B cell (primary cell): ENCODE data around the gene TSBP1. TPM values are rescaled to one million over a fixed set of nuclear protein-coding genes. Genes with fewer than 3 reads are reported as not detected.

Source experiments
- ATAC-seq: fragments of 200-7000 bp; cut with Tn5 transposase; one replicate; pipeline ENCODE4 v1.10.0; 2021; ENCODE audit warnings: low read depth, mild to moderate bottlenecking, moderate number of reproducible peaks, moderate library complexity
- CTCF ChIA-PET: fragments of 350-600 bp; sonication (Branson Sonifier 250); formaldehyde crosslinking; loops from one replicate; lab custom pipeline; 2021; ENCODE audit warnings: antibody characterized with exemption, inconsistent platforms; lab: Charles Lee
- POLR2A ChIA-PET: fragments of 350-600 bp; sonication (Branson Sonifier 250); formaldehyde crosslinking; loops from one replicate; lab custom pipeline; 2021; ENCODE audit warnings: antibody characterized with exemption; lab: Charles Lee
- DNase-seq: peaks from one replicate; pipeline ENCODE4 v3.0.0; 2013
- H2AFZ ChIP-seq: 2 replicates; pipeline ENCODE4 v1.6.1; 2012; ENCODE audit warnings: mild to moderate bottlenecking, low read depth, low read length; ENCODE audit not compliant: insufficient read depth, poor library complexity, severe bottlenecking
- H3K27ac ChIP-seq, 2 donors: 1 replicate in 1 of 2; 2 replicates in 1 of 2; pipeline ENCODE4 v1.5.1; 2012 to 2013; ENCODE audit warnings: low read length in 2 of 2, mild to moderate bottlenecking in 2 of 2, moderate library complexity in 1 of 2
- H3K27me3 ChIP-seq, 4 experiments: fragments of 200-600 bp in 1 of 4; sonication (generic) in 1 of 4; replicated peaks in 1 of 4; 1 replicate in 2 of 4; 2 replicates in 2 of 4; pipeline versions ENCODE4 v1.6.1 to v1.7.0; 2013 to 2016; ENCODE audit warnings: low read length in 3 of 4, mild to moderate bottlenecking in 2 of 4, mixed read lengths in 1 of 4, moderate library complexity in 1 of 4; ENCODE audit not compliant: insufficient read depth in 4 of 4, control insufficient read depth in 3 of 4; ENCODE audit errors: control extremely low read depth in 1 of 4
- H3K36me3 ChIP-seq, 2 experiments: replicated peaks in 1 of 2; 1 replicate in 1 of 2; 2 replicates in 1 of 2; pipeline versions ENCODE4 v1.6.1 to v1.7.1; 2013; ENCODE audit warnings: low read length in 1 of 2; ENCODE audit not compliant: insufficient read depth in 2 of 2, control insufficient read depth in 1 of 2; ENCODE audit errors: control extremely low read depth in 1 of 2, extremely low read depth in 1 of 2
- H3K4me1 ChIP-seq, 2 donors: fragments of 200-600 bp in 1 of 2; sonication (generic) in 1 of 2; 1 replicate in 1 of 2; 2 replicates in 1 of 2; pipeline versions ENCODE4 v1.5.1 to v1.6.1; 2013 to 2017; ENCODE audit warnings: low read length in 2 of 2; ENCODE audit not compliant: control insufficient read depth in 2 of 2, insufficient read depth in 2 of 2
- H3K4me2 ChIP-seq: replicated peaks from 2 replicates; pipeline ENCODE3; 2012; ENCODE audit warnings: mild to moderate bottlenecking, low read depth, low read length; ENCODE audit not compliant: poor library complexity, severe bottlenecking
- H3K4me3 ChIP-seq, 5 experiments: fragments of 200-600 bp in 1 of 5; sonication (generic) in 1 of 5; 1 replicate in 3 of 5; 2 replicates in 2 of 5; pipeline versions ENCODE4 v1.5.1 to v1.7.0; 2011 to 2016; ENCODE audit warnings: low read length in 4 of 5, mild to moderate bottlenecking in 4 of 5, low read depth in 2 of 5, control low read depth in 1 of 5, moderate library complexity in 1 of 5; ENCODE audit not compliant: insufficient read depth in 1 of 5; ENCODE audit errors: control extremely low read depth in 1 of 5, extremely low read depth in 1 of 5
- H3K79me2 ChIP-seq: fragments of 200-600 bp; sonication (generic); one replicate; pipeline ENCODE4 v1.6.0; 2016; ENCODE audit warnings: low read length; ENCODE audit not compliant: control insufficient read depth, insufficient read depth
- H3K9ac ChIP-seq: fragments of 200-600 bp; sonication (generic); 2 replicates; pipeline ENCODE4 v1.6.1; 2017; ENCODE audit warnings: mild to moderate bottlenecking, low read length, moderate library complexity
- H3K9me3 ChIP-seq, 3 donors: one replicate each; pipeline versions ENCODE4 v1.6.1 to v1.7.1; 2013; ENCODE audit warnings: low read length in 2 of 3; ENCODE audit not compliant: control insufficient read depth in 2 of 3, insufficient read depth in 1 of 3; ENCODE audit errors: control extremely low read depth in 1 of 3
- H4K20me1 ChIP-seq: 2 replicates; pipeline ENCODE4 v1.6.0; 2012; ENCODE audit warnings: mild to moderate bottlenecking, low read length; ENCODE audit not compliant: insufficient read depth, control insufficient read depth, poor library complexity, severe bottlenecking
- H3K27ac Mint-ChIP-seq: one replicate; pipeline ENCODE4 v1.8.0; 2021; ENCODE audit warnings: mixed read lengths
- H3K27me3 Mint-ChIP-seq: one replicate; pipeline ENCODE4 v1.8.0; 2021; ENCODE audit warnings: mixed read lengths
- H3K4me1 Mint-ChIP-seq: one replicate; pipeline ENCODE4 v1.8.0; 2021; ENCODE audit warnings: mixed read lengths
- H3K4me3 Mint-ChIP-seq: one replicate; pipeline ENCODE4 v1.8.0; 2021; ENCODE audit warnings: mixed read lengths
- H3K9me3 Mint-ChIP-seq: one replicate; pipeline ENCODE4 v1.8.0; 2022; ENCODE audit warnings: mixed read lengths; ENCODE audit not compliant: insufficient read depth
- CTCF ChIP-seq: fragments of 200-600 bp; IDR thresholded peaks from one replicate; pipeline ENCODE4 v1.8.0; 2022; ENCODE audit warnings: antibody characterized with exemption, mild to moderate bottlenecking
- EZH2 ChIP-seq: IDR thresholded peaks from 2 replicates; pipeline ENCODE4 v1.6.1; 2012; ENCODE audit warnings: borderline replicate concordance, low read depth, mild to moderate bottlenecking, moderate library complexity, low read length; ENCODE audit not compliant: insufficient read depth, poor library complexity, severe bottlenecking
- WGBS: methylation state at CpG from one replicate; pipeline ENCODE4 v1.1.5; 2013; ENCODE audit warnings: missing lambda C conversion rate; ENCODE audit not compliant: insufficient coverage; 5-methylcytosine and 5-hydroxymethylcytosine counted together
- intact Hi-C: fragments of 100-400 bp; cut with micrococcal nuclease; formaldehyde crosslinking; loops from one replicate; pipeline ENCODE4 v1.10.0; 2022
- polyA plus RNA-seq: library from polyadenylated mRNA; depleted of rRNA; stranded (reverse); fragments of >200 nt; gene quantifications from 2 replicates; pipeline ENCODE4 v1.2.3, GENCODE V29; 2012
- total RNA-seq, 2 donors: library from RNA; stranded (reverse); fragments of 120-200 nt in 1 of 2; gene quantifications; 1 replicate in 1 of 2; 2 replicates in 1 of 2; pipeline versions ENCODE4 v1.2.3 to v1.2.4, GENCODE V29; 2013 to 2022

The TSBP1 gene
- total and polyA plus RNA-seq, 2 donors (not counting 1 experiment from before 2014, with no cell fraction given), result not detected

- H3K36me3 ChIP-seq, result no peaks in the 10 kb centered on the region
- H3K9me3 ChIP-seq, result no peaks in the 10 kb centered on the region
- Mint-ChIP-seq H3K27ac (peak overlapping the region; percentile 8), H3K27me3 (peaks cover 20% of the 10 kb centered on the region), H3K9me3 (no peaks in the 10 kb centered on the region), H3K4me3 (peak overlapping the region; percentile 27), H3K4me1 (peaks cover 13% of the 10 kb centered on the region)
- peaks cover 0 to 19% (median 10%) of the 10 kb centered on the region in 4 experiments for H3K27me3 ChIP-seq
- H3K4me2 ChIP-seq, result peak overlapping the region; percentile 53
- TF ChIP-seq CTCF, result peak; percentile 94
- TF ChIP-seq EZH2, result no peak
- ATAC-seq (peak; percentile 86), DNase-seq (peak; percentile 91)
- peak overlapping the region; percentile 26 for H2AFZ ChIP-seq
- H3K79me2 ChIP-seq, result peaks cover 4% of the 10 kb centered on the region
- intact Hi-C loops, result loop anchor here (1.0 to 10.0 kb wide), 5 partner anchors 17 to 571 kb away; no protein-coding TSS in a partner anchor
- no peak overlapping the region for H3K4me3 ChIP-seq
- H4K20me1 ChIP-seq, result no peaks in the 10 kb centered on the region
- H3K27ac ChIP-seq, result no peak overlapping the region
- H3K4me1 ChIP-seq, result peaks cover 7 to 11% of the 10 kb centered on the region in 2 donors
- H3K9ac ChIP-seq, result no peak overlapping the region
- CTCF ChIA-PET, result interaction anchor here (0.6 to 13.5 kb wide), 51 partner anchors 9 to 835 kb away, joined by 3 to 229 read pairs (median 4); partner anchors contain the start of genes HLA-DQB1, PSMB9, TAP1 and TAP2
- POLR2A ChIA-PET, result interaction anchor here (0.6 to 1.0 kb wide), 4 partner anchors 165 to 899 kb away, joined by 3 to 4 read pairs (median 3); partner anchors contain the start of gene PSMB8
- WGBS, result under 1% methylated on average over 10 of the region's 11 CpGs
Measured at GRCh38 chr6:32413427-32414047, 41.8 kb upstream of the TSBP1 start.
